Measurements from ENCODE around the gene CRACDL. TPM values are rescaled to one million over a fixed set of nuclear protein-coding genes. Genes with fewer than 3 reads are reported as not detected.

CRACDL gene
- total RNA-seq, 1 donor from 2014 or later, result 6.2 TPM

DNA sequence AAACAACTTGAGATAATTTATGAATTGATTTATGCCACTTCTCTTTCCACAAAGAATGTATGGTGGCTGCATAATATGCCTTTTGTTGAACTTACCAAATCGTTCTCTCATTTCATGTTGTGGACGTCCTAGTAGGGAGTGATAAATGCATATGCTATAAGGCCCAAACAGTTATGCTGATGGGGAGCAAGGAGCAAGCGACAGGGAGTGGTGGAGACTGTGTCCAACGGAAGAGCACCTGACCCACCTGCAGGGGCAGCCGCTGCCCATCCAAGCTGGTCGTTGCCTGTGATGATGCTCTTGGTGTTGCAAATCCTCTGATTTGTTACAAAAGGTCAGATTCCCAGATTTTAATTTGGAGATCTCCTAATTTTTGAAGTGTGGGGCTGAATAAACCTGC, 174.1 kb downstream of the CRACDL start:
- H3K36me3 Mint-ChIP-seq, result no peaks in the 10 kb centered on the region
- H3K4me3 Mint-ChIP-seq, result no peak overlapping the region
- TF ChIP-seq CTCF (conservative IDR thresholded peaks at IDR 0.05), result no peak
- H3K27ac Mint-ChIP-seq, result no peak overlapping the region
- no peaks in the 10 kb centered on the region for H3K4me1 Mint-ChIP-seq (ENCODE audit: unreplicated experiment)
- DNase-seq (ENCODE audit: extremely low spot score, unreplicated experiment), result no peak
- H3K9me3 Mint-ChIP-seq, result no peaks in the 10 kb centered on the region
- H3K27me3 Mint-ChIP-seq, result peaks cover 6% of the 10 kb centered on the region

GRCh38 chr2:98761267-98761781, 174.7 kb downstream of the CRACDL start:
- no peaks in the 10 kb centered on the region for H3K36me3 Mint-ChIP-seq

GRCh38 chr2:98759827-98760625, 176.0 kb downstream of the CRACDL start:
- Mint-ChIP-seq H3K9me3 (no peaks in the 10 kb centered on the region), H3K27ac (no peak overlapping the region), H3K36me3 (no peaks in the 10 kb centered on the region), H3K4me3 (no peak overlapping the region), H3K27me3 (peaks cover 6% of the 10 kb centered on the region), H3K4me1 (ENCODE audit: unreplicated experiment) (no peaks in the 10 kb centered on the region)
- no peak for TF ChIP-seq CTCF (conservative IDR thresholded peaks at IDR 0.05)
- no peak for DNase-seq (ENCODE audit: extremely low spot score, unreplicated experiment)

More at GRCh38 chr2:98761267-98761781, 174.7 kb downstream of the CRACDL start:
- Mint-ChIP-seq H3K4me1 (ENCODE audit: unreplicated experiment) (no peaks in the 10 kb centered on the region), H3K9me3 (no peaks in the 10 kb centered on the region), H3K27me3 (peaks cover 6% of the 10 kb centered on the region), H3K27ac (no peak overlapping the region), H3K4me3 (no peak overlapping the region)
- no peak for TF ChIP-seq CTCF (conservative IDR thresholded peaks at IDR 0.05)
- DNase-seq (ENCODE audit: extremely low spot score, unreplicated experiment), result no peak

- Mint-ChIP-seq H3K4me1 (ENCODE audit: unreplicated experiment) (no peaks in the 10 kb centered on the region), H3K27ac (no peak overlapping the region), H3K27me3 (peaks cover 6% of the 10 kb centered on the region), H3K36me3 (no peaks in the 10 kb centered on the region), H3K9me3 (no peaks in the 10 kb centered on the region), H3K4me3 (no peak overlapping the region)
- TF ChIP-seq CTCF (conservative IDR thresholded peaks at IDR 0.05), result no peak
- no peak for DNase-seq (ENCODE audit: extremely low spot score, unreplicated experiment)
Observed at GRCh38 chr2:98759338-98759737, 176.7 kb downstream of the CRACDL start.

DNA sequence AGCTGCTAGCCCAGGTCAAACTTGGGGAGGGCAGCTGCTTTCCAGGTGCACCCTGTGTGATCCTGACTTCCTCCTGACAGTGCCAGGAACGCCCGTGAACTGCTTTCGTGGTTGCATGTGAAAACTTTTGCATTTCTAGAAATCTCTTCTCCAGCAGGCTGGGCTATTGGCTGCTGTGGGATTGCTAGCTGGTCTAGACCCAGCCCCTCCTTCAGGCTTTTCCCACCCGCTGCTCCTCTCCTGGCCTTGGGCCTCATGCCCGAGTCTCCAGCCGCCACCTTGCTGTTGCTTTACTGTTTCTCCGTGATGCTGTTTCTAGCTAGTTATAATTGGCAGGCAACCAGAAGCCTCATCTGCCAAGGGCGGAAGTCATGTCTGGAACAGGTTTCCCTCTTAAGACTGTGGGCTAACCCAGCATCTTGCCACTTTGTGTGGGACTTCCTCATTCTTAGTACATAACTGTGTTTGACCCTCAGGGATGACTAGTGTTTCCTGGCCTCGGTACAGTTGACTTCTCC, 178.1 kb downstream of the CRACDL start:
- no peak overlapping the region for H3K27ac Mint-ChIP-seq

More for the DNA sequence above, 178.1 kb downstream of the CRACDL start:
- no peak for TF ChIP-seq CTCF (conservative IDR thresholded peaks at IDR 0.05)
- DNase-seq (ENCODE audit: extremely low spot score, unreplicated experiment), result no peak
- Mint-ChIP-seq H3K27me3 (peaks cover 6% of the 10 kb centered on the region), H3K4me1 (ENCODE audit: unreplicated experiment) (no peaks in the 10 kb centered on the region), H3K9me3 (no peaks in the 10 kb centered on the region), H3K36me3 (no peaks in the 10 kb centered on the region), H3K4me3 (no peak overlapping the region)

All from type B pancreatic cell (in vitro differentiated cells).